22Rv1 (cell line): ENCODE data around the gene PDK4.

Experiments used
- H3K27ac ChIP-seq: fragments of 450-650 bp; 2 replicates; pipeline ENCODE4 v1.5.1; 2017
- CTCF ChIP-seq: fragments of 450-650 bp; IDR thresholded peaks from 2 replicates; pipeline ENCODE4 v1.5.1; 2017; ENCODE audit warnings: mild to moderate bottlenecking
- ZFX ChIP-seq: fragments of 450-650 bp; IDR thresholded peaks from 2 replicates; pipeline ENCODE4 v1.6.1; 2017; ENCODE audit warnings: antibody characterized with exemption, borderline replicate concordance

The PDK4 gene

GRCh38 chr7:95547361-95548348, 48.7 kb downstream of the PDK4 start:
- H3K27ac ChIP-seq = peak overlapping the region; percentile 97
- no peak for TF ChIP-seq ZFX

- TF ChIP-seq CTCF (no peak), ZFX (no peak)
- no peak overlapping the region for H3K27ac ChIP-seq
These were observed 49.7 kb downstream of the PDK4 start for GRCh38 chr7:95546647-95547046.

- peak overlapping the region; percentile 34 for H3K27ac ChIP-seq
- TF ChIP-seq CTCF (no peak), ZFX (no peak)
These were observed 50.6 kb downstream of the PDK4 start for GRCh38 chr7:95545673-95546072.

- peak overlapping the region; percentile 34 for H3K27ac ChIP-seq
- TF ChIP-seq CTCF (peak; percentile 92), ZFX (no peak)
These were observed 51.2 kb downstream of the PDK4 start for GRCh38 chr7:95545007-95545615.

GRCh38 chr7:95544171-95544570, 52.1 kb downstream of the PDK4 start:
- no peak overlapping the region for H3K27ac ChIP-seq
- TF ChIP-seq ZFX (no peak), CTCF (no peak)

GRCh38 chr7:95543312-95543711, 53.0 kb downstream of the PDK4 start:
- no peak for TF ChIP-seq ZFX
- no peak for TF ChIP-seq CTCF
- H3K27ac ChIP-seq = no peak overlapping the region

GRCh38 chr7:95540366-95540765, 56.0 kb downstream of the PDK4 start:
- TF ChIP-seq ZFX (no peak), CTCF (no peak)
- no peak overlapping the region for H3K27ac ChIP-seq

- TF ChIP-seq ZFX = no peak
- no peak for TF ChIP-seq CTCF
These were observed 56.9 kb downstream of the PDK4 start for GRCh38 chr7:95539426-95539825.

More at GRCh38 chr7:95539426-95539825, 56.9 kb downstream of the PDK4 start:
- H3K27ac ChIP-seq = no peak overlapping the region
